IMR-90 (cell line): ENCODE data around the gene PYROXD2.

Experiments used
- MAZ ChIP-seq: IDR thresholded peaks from 2 replicates; pipeline ENCODE4 v1.6.1; 2012; ENCODE audit warnings: low read depth, mild to moderate bottlenecking, low read length, improper control_type of control experiment, moderate library complexity, borderline replicate concordance
- MXI1 ChIP-seq: IDR thresholded peaks from 2 replicates; pipeline ENCODE4 v1.6.1; 2012; ENCODE audit warnings: low read depth, mild to moderate bottlenecking, low read length, moderate library complexity, borderline replicate concordance
- POLR2A ChIP-seq: IDR thresholded peaks from 2 replicates; pipeline ENCODE4 v1.6.1; 2012; ENCODE audit warnings: mild to moderate bottlenecking, low read depth, low read length
- RFX5 ChIP-seq: IDR thresholded peaks from 2 replicates; pipeline ENCODE4 v1.8.0; 2012; ENCODE audit warnings: low read depth, mild to moderate bottlenecking, low read length, moderate library complexity
- TF ChIP-seq, protein P1 (sequence below): conservative IDR thresholded peaks from 2 replicates; pipeline ENCODE4 v1.5.1; 2012; ENCODE audit warnings: mild to moderate bottlenecking, low read depth, low read length, improper control_type of control experiment
- TF ChIP-seq, protein P2 (sequence below): fragments of 150-350 bp; IDR thresholded peaks from 2 replicates; pipeline ENCODE4 v1.6.1; 2017; ENCODE audit warnings: mild to moderate bottlenecking, antibody characterized with exemption, low read length, low read depth

DNA sequence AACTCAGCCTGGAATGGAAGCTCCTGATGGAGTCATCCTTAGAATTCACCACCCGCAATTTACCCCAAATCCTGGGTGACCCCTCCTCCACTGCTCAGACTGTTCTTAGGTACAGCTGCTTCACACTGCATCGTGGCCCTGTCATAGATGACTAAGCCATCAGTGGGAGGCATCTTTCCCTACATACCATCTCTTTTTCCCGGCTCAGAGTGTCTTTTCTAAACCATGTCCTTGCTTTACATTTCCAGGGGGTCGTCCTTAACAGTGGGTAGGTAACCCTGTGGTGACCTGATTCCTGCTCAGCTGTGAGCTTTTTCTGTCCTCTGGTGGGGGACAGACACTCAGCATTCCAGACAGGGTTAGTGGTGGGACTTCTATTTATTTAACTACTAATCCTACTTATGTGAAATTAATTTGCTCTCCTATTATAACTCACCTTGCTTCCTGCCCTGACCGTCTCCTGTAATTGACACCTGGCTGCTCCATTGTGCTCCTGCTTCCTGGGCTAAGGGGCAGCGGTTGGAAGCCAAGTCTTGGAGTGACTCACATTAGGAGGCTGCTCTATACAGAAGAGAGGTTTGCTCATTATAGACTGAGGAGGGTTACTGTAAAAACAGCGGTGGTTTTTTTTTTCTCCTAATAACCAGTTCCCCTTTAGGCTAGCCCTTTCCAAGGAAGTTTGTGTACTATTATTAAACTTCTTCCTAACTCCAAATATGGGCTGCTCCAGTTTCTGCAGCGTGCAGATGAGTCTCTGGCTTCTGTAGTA is 40.6 kb downstream of the PYROXD2 start:
- TF ChIP-seq, protein P1, sequence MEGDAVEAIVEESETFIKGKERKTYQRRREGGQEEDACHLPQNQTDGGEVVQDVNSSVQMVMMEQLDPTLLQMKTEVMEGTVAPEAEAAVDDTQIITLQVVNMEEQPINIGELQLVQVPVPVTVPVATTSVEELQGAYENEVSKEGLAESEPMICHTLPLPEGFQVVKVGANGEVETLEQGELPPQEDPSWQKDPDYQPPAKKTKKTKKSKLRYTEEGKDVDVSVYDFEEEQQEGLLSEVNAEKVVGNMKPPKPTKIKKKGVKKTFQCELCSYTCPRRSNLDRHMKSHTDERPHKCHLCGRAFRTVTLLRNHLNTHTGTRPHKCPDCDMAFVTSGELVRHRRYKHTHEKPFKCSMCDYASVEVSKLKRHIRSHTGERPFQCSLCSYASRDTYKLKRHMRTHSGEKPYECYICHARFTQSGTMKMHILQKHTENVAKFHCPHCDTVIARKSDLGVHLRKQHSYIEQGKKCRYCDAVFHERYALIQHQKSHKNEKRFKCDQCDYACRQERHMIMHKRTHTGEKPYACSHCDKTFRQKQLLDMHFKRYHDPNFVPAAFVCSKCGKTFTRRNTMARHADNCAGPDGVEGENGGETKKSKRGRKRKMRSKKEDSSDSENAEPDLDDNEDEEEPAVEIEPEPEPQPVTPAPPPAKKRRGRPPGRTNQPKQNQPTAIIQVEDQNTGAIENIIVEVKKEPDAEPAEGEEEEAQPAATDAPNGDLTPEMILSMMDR = no peak
- TF ChIP-seq, protein P2, sequence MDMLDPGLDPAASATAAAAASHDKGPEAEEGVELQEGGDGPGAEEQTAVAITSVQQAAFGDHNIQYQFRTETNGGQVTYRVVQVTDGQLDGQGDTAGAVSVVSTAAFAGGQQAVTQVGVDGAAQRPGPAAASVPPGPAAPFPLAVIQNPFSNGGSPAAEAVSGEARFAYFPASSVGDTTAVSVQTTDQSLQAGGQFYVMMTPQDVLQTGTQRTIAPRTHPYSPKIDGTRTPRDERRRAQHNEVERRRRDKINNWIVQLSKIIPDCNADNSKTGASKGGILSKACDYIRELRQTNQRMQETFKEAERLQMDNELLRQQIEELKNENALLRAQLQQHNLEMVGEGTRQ = no peak
- no peak for TF ChIP-seq RFX5
- no peak; the same call in 1 of the 2 replicates for TF ChIP-seq POLR2A
- TF ChIP-seq MXI1 = no peak
- TF ChIP-seq MAZ = 0 out of 2 replicates have a peak, but pooled peaks have one; percentile 15
